ENCODE results near the gene PTGFRN.

DNA sequence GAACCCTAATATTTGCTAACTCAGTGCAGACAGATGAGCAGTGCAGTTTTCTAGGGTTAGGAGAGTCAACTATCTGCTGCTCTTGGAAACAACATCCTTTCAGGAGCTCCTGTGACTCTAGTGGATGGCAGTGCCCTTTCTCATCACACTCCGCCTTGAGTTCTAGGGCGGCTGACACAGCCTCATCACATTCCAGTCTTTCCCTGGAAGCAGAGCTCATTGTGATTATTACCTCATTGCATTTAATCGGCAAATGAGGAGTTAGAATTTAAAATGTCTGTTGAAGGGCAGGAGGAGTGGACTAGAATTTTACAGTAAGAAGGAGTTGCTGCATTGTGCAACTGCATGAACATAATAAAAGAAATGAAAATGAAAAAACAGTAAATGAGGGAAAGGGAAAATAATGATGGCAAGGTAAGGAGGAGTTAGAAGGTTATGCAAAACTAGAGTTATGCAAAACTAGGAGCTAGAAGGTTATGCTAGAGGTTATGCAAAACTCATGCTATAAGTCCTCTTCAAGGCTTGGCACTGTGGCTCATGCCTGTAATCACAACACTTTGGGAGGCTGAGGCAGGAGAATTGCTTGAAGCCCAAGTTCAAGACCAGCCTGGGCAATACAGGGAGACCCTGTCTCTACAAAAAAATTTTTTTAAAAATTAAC lies 6.9 kb upstream of the PTGFRN start:
- no peak for TF ChIP-seq FOXK2 (IDR thresholded peaks at IDR 0.05)
- no peak for TF ChIP-seq TARDBP (IDR thresholded peaks at IDR 0.05)
- TF ChIP-seq, protein P1, sequence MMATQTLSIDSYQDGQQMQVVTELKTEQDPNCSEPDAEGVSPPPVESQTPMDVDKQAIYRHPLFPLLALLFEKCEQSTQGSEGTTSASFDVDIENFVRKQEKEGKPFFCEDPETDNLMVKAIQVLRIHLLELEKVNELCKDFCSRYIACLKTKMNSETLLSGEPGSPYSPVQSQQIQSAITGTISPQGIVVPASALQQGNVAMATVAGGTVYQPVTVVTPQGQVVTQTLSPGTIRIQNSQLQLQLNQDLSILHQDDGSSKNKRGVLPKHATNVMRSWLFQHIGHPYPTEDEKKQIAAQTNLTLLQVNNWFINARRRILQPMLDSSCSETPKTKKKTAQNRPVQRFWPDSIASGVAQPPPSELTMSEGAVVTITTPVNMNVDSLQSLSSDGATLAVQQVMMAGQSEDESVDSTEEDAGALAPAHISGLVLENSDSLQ (IDR thresholded peaks at IDR 0.05), result no peak
- TF ChIP-seq NFRKB (IDR thresholded peaks at IDR 0.05), result no peak
- no peak for TF ChIP-seq BHLHE40 (IDR thresholded peaks at IDR 0.05; ENCODE audit: borderline replicate concordance)
- TF ChIP-seq SP1 (IDR thresholded peaks at IDR 0.05), result no peak
- TF ChIP-seq FOXA1 (IDR thresholded peaks at IDR 0.05), result no peak
- TF ChIP-seq FOXM1 (IDR thresholded peaks at IDR 0.05; ENCODE audit: borderline replicate concordance), result no peak
- TF ChIP-seq ZNF384 (IDR thresholded peaks at IDR 0.05), result no peak
- TF ChIP-seq ELF4 (IDR thresholded peaks at IDR 0.05), result no peak
- no peak for TF ChIP-seq ARNT (IDR thresholded peaks at IDR 0.05)
- TF ChIP-seq LEF1 (IDR thresholded peaks at IDR 0.05; ENCODE audit: borderline replicate concordance), result no peak

All from HEK293T (cell line).